Left lung (tissue), 10 donors: ENCODE measurements around the gene FRMD5. TPM values are rescaled to one million over a fixed set of nuclear protein-coding genes. Genes with fewer than 3 reads are reported as not detected.
A peak's percentile ranks its signal among the peaks of the same experiment; 100 is the strongest.

ENCODE experiments used
- ATAC-seq: fragments of 200-7000 bp; cut with Tn5 transposase; one replicate; pipeline ENCODE4 v1.9.1; 2020; ENCODE audit warnings: moderate library complexity
- DNase-seq, 4 donors: peaks; one replicate each; pipeline ENCODE4 v3.0.0-alpha.2; 2013 to 2020
- H3K27ac ChIP-seq, 2 donors: fragments of 200-600 bp; sonication (generic) in 1 of 2; one replicate each; pipeline versions ENCODE4 v1.5.0 to v1.8.0; 2020 to 2021
- H3K27me3 ChIP-seq, 2 donors: fragments of 200-600 bp; sonication (generic) in 1 of 2; one replicate each; pipeline versions ENCODE4 v1.5.0 to v1.8.0; 2020 to 2021
- H3K36me3 ChIP-seq, 2 donors: fragments of 200-600 bp; sonication (generic) in 1 of 2; one replicate each; pipeline versions ENCODE4 v1.5.0 to v1.8.0; 2020 to 2021
- H3K4me1 ChIP-seq, 2 donors: fragments of 200-600 bp; one replicate each; pipeline ENCODE4 v1.8.0; 2021
- H3K4me3 ChIP-seq, 2 donors: fragments of 200-600 bp; sonication (generic) in 1 of 2; one replicate each; pipeline versions ENCODE4 v1.5.0 to v1.8.0; 2020 to 2021; ENCODE audit warnings: mild to moderate bottlenecking in 1 of 2
- H3K9me3 ChIP-seq, 2 donors: fragments of 200-600 bp; sonication (generic) in 1 of 2; one replicate each; pipeline versions ENCODE4 v1.5.0 to v1.8.0; 2020 to 2021
- intact Hi-C, 2 donors: fragments of 100-400 bp; cut with DNase I; formaldehyde crosslinking; loops; one replicate each; pipeline versions ENCODE4 v1.11.2 to v1.14.2; 2022
- polyA plus RNA-seq, 6 donors: library from polyadenylated mRNA; unstranded; fragments of 120-200 nt; gene quantifications; one replicate each; pipeline ENCODE4 v1.2.1, GENCODE V29; 2013; ENCODE audit not compliant: insufficient read length in 6 of 6
- total RNA-seq, 2 donors: library from RNA; stranded (reverse); fragmentation: NEBNext Ultra II Directional; extraction: Animal tissue kit (Norgen Biotek cat#: 25700); gene quantifications; one replicate each; pipeline ENCODE4 v1.2.1, GENCODE V29; 2021
- TF ChIP-seq, protein P1 (sequence below), 2 donors: fragments of 200-600 bp; sonication (generic) in 1 of 2; IDR thresholded peaks; one replicate each; pipeline versions ENCODE4 v1.5.0 to v1.8.0; 2021; ENCODE audit warnings: antibody characterized with exemption in 2 of 2
- donor health status: DM: no; HTN: yes; CAD: no.
- donor health status: DM: no; HTN: no; CAD: no.

FRMD5 gene
- total and polyA plus RNA-seq, 8 donors, result 1.5 to 4.4 (median 2.3) TPM

DNA sequence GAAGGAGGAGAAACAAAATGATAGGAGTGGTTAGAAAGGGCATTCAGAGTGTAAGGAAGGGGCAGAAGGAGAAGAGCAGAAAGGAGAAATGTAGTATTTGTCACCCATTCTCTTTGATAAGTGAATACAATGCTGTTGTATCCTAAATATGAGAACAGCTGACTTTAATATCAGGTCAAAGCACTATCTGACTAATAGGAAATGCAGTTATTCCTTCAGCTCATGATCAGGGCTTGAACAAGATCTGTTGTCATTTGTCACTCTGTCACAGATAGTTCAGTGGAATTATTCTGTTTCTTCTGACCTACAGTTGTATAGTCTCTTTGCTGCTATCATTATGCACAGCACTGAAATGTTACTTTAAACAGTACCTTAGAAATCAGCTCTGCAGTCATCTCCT, 149.4 kb downstream of the FRMD5 start:
- H3K27ac ChIP-seq, result no peak overlapping the region
- TF ChIP-seq, protein P1, sequence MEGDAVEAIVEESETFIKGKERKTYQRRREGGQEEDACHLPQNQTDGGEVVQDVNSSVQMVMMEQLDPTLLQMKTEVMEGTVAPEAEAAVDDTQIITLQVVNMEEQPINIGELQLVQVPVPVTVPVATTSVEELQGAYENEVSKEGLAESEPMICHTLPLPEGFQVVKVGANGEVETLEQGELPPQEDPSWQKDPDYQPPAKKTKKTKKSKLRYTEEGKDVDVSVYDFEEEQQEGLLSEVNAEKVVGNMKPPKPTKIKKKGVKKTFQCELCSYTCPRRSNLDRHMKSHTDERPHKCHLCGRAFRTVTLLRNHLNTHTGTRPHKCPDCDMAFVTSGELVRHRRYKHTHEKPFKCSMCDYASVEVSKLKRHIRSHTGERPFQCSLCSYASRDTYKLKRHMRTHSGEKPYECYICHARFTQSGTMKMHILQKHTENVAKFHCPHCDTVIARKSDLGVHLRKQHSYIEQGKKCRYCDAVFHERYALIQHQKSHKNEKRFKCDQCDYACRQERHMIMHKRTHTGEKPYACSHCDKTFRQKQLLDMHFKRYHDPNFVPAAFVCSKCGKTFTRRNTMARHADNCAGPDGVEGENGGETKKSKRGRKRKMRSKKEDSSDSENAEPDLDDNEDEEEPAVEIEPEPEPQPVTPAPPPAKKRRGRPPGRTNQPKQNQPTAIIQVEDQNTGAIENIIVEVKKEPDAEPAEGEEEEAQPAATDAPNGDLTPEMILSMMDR (IDR thresholded peaks at IDR 0.05), result no peak
- H3K27me3 ChIP-seq, result peaks cover 0 to 2% of the 10 kb centered on the region in 2 donors
- H3K36me3 ChIP-seq, result no peaks in the 10 kb centered on the region
- ATAC-seq, result no peak
- H3K9me3 ChIP-seq, result no peaks in the 10 kb centered on the region
- no peak for DNase-seq
- no peak overlapping the region for H3K4me3 ChIP-seq
- no peaks in the 10 kb centered on the region for H3K4me1 ChIP-seq
- intact Hi-C loops, result no loop called here

GRCh38 chr15:44045217-44045616, 149.9 kb downstream of the FRMD5 start:
- H3K4me3 ChIP-seq, result no peak overlapping the region

GRCh38 chr15:44038755-44039191, 156.3 kb downstream of the FRMD5 start:
- no peaks in the 10 kb centered on the region for H3K4me1 ChIP-seq
- intact Hi-C loops, result no loop called here
- H3K9me3 ChIP-seq, result no peaks in the 10 kb centered on the region
- H3K4me3 ChIP-seq, result no peak overlapping the region
- TF ChIP-seq, protein P1 (IDR thresholded peaks at IDR 0.05), result no peak
- DNase-seq, result peak in 2 of 4 donors; percentile 20 to 36
- H3K36me3 ChIP-seq, result no peaks in the 10 kb centered on the region
- ATAC-seq, result peak; percentile 84
- peaks cover 0 to 14% of the 10 kb centered on the region in 2 donors for H3K27me3 ChIP-seq
- H3K27ac ChIP-seq, result no peak overlapping the region

More at GRCh38 chr15:44045217-44045616, 149.9 kb downstream of the FRMD5 start:
- intact Hi-C loops, result no loop called here
- H3K27ac ChIP-seq, result no peak overlapping the region
- H3K36me3 ChIP-seq, result no peaks in the 10 kb centered on the region
- ATAC-seq (no peak), DNase-seq (no peak)
- no peaks in the 10 kb centered on the region for H3K27me3 ChIP-seq
- H3K4me1 ChIP-seq, result no peaks in the 10 kb centered on the region
- H3K9me3 ChIP-seq, result no peaks in the 10 kb centered on the region
- TF ChIP-seq, protein P1 (IDR thresholded peaks at IDR 0.05), result no peak

- no peaks in the 10 kb centered on the region for H3K36me3 ChIP-seq
- peaks cover 0 to 14% of the 10 kb centered on the region in 2 donors for H3K27me3 ChIP-seq
- DNase-seq (no peak), ATAC-seq (no peak)
- no peak overlapping the region for H3K4me3 ChIP-seq
- no peaks in the 10 kb centered on the region for H3K4me1 ChIP-seq
- no peak overlapping the region for H3K27ac ChIP-seq
- TF ChIP-seq, protein P1 (IDR thresholded peaks at IDR 0.05), result no peak
- no peaks in the 10 kb centered on the region for H3K9me3 ChIP-seq
- intact Hi-C loops, result no loop called here
These were observed 159.0 kb downstream of the FRMD5 start for GRCh38 chr15:44035781-44036699.

GRCh38 chr15:44034933-44035624, 160.0 kb downstream of the FRMD5 start:
- ATAC-seq, result no peak
- Histone ChIP-seq H3K27me3 (peaks cover 0 to 14% of the 10 kb centered on the region in 2 donors), H3K9me3 (no peaks in the 10 kb centered on the region), H3K4me1 (no peaks in the 10 kb centered on the region), H3K36me3 (no peaks in the 10 kb centered on the region), H3K4me3 (no peak overlapping the region), H3K27ac (no peak overlapping the region)
- TF ChIP-seq, protein P1 (IDR thresholded peaks at IDR 0.05), result no peak
- intact Hi-C loops, result no loop called here
- no peak for DNase-seq
